Measurements from ENCODE around the gene CHRNB2.

Gene CHRNB2

GRCh38 chr1:154611150-154611862 is 43.7 kb downstream of the CHRNB2 start:
- no peak for ATAC-seq
- no peak for DNase-seq

- ATAC-seq (no peak), DNase-seq (no peak)
Observed at GRCh38 chr1:154614247-154614646, 46.7 kb downstream of the CHRNB2 start.

DNA sequence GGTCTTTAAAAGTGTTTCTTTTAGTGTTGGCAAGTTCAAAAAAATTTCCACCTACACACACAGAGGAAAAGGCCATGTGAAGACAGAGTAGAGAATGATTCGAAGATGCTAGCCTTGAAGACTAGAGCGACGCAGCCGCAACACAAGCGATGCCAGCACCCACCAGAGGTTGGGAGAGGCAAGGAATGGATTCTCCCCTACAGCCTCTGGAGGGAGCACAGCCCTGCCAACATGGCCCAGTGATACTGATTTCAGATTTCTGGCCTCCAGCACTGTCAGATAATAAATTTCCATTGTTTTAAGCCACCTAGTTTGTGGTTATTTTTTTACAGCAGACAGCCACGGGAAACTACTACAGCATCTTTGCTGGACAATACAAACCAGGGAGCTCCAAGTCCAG is 47.3 kb downstream of the CHRNB2 start:
- peak; percentile 16 for ATAC-seq
- DNase-seq, result no peak

- ATAC-seq (no peak), DNase-seq (no peak)
Observed at GRCh38 chr1:154615411-154615810, 47.8 kb downstream of the CHRNB2 start.

DNA sequence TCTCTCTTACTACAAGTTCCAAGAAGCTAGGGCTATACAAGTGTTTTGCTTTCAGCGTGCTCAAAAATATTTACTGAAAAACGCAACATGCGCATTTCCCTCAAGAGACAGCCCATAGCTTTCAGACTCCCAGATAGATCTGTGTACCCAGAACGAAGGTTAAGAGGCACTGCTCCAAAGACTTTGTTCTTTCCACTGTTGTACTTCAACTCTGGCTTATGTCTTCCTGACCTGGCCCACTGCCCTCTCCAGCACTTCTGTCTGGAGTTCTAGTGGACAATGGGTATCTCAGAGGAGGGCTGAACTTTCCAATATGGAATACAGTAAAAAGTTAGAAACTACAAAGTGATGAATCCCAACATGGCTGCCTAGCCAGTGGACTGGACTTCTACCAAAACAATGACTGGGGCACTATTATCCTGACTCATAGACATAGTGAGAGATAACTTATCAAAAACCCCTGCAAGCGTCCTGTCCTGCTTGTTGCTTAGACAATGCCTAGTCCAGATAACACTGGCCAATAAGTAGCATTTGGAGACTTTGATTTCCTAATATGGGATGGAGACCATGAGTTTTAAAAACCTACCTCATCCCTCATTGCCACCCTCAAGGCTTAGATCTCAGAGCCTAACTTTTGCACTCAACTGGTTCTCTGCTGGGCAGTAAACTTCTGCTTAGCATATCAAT is 49.2 kb downstream of the CHRNB2 start:
- no peak for DNase-seq
- ATAC-seq, result no peak

DNA sequence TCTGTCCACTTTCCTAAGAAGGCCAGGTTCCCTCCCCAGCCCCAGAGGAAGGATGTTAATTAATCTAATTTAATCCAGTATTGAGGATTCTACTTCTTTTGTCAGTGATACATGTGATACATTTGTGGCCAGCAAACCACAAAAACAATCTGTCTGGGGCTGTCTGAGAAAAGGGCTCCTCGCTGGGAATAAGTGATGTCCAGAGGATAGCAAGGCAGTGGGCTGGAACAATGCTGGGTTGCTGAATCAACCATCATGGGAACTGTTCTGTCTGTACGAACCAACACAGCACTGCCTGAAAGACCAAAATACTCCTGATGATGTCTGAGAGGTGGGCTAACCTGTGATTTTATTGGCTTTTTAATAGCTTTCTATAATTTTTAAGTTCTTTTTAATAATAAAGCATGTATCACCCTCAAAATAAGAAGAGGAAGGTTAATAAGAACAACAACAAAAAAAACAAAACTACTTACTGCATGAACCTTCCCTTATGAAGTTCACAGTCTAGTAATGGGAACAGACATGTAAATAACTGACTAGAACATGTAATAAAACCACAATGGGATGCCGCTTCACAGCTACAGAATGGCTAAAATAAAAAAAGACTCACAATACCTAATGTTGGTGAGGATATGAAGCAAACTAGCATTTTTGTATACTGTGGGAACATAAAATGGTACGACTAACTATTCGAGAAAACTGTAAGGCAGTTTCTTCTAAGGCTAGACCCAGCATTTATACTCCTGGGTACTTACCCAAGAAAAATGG is 51.8 kb downstream of the CHRNB2 start:
- DNase-seq (no peak), ATAC-seq (no peak)

- no peak for ATAC-seq
- DNase-seq, result no peak
Observed at GRCh38 chr1:154620751-154621150, 53.2 kb downstream of the CHRNB2 start.

DNA sequence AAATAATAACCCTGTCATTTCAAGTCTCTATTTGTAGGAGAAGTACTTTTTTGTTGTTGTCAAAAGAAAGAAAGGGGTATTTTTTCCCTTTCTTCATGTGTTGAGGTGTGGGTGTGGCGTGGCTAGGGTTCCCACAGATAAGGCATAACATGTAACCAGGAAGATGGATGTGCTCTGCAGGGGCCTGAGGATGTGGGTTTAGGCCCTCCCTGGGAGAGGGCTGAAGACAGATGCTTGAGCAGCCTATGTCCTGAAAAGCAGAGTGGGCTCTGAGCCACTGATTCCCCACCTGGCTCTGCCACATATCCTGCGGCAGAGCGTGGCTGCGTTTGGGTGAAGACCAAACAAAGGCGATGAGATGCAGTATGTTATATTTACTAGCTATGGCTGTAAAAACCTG is 54.3 kb downstream of the CHRNB2 start:
- ATAC-seq (no peak), DNase-seq (no peak)

GRCh38 chr1:154622503-154623039 is 55.0 kb downstream of the CHRNB2 start:
- ATAC-seq, result no peak
- DNase-seq, result no peak

- no peak for DNase-seq
- no peak for ATAC-seq
Observed at GRCh38 chr1:154623358-154623757, 55.8 kb downstream of the CHRNB2 start.

DNA sequence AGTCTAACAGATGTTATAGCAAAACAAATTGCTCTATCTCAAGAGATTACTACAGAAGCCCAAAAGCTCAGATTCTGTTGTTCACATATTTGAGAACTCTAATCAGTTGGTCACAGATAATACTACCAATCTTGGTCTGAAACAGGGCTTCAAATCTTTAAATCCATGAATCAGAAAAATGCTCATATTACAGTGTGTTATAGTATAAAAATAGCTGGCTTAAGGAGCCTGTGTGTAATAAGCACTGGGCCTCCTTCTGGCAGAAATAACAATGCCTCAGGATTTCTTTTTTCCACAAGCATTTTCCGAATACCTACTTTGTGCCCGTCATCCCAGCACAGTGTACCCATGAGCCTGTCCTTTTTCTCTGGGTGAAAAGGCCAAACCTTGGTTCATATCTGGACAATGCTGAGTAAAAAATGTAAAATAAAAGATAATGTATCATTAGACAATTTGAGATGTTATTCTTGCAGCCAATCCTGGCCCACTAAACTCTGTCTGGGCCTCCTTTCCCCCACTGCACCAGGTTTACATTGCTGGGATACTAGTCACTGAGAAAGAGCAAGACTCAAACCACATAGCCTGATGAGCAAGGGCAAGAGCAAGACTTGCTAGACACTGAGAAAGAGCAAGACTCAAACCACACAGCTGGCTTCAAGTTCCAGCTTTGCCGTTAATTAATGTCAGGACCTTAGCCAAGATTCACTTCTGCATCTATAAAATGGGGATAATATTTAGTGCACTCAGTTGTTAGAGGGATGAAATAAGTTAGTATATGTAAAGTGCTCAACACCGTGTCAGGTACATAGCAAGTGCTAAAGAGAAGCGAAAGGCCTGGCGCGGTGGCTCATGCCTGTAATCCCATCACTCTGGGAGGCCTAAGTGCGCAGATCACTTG is 57.4 kb downstream of the CHRNB2 start:
- no peak for ATAC-seq
- no peak for DNase-seq

GRCh38 chr1:154626456-154627256 is 59.1 kb downstream of the CHRNB2 start:
- ATAC-seq (peak; percentile 11), DNase-seq (no peak)

DNA sequence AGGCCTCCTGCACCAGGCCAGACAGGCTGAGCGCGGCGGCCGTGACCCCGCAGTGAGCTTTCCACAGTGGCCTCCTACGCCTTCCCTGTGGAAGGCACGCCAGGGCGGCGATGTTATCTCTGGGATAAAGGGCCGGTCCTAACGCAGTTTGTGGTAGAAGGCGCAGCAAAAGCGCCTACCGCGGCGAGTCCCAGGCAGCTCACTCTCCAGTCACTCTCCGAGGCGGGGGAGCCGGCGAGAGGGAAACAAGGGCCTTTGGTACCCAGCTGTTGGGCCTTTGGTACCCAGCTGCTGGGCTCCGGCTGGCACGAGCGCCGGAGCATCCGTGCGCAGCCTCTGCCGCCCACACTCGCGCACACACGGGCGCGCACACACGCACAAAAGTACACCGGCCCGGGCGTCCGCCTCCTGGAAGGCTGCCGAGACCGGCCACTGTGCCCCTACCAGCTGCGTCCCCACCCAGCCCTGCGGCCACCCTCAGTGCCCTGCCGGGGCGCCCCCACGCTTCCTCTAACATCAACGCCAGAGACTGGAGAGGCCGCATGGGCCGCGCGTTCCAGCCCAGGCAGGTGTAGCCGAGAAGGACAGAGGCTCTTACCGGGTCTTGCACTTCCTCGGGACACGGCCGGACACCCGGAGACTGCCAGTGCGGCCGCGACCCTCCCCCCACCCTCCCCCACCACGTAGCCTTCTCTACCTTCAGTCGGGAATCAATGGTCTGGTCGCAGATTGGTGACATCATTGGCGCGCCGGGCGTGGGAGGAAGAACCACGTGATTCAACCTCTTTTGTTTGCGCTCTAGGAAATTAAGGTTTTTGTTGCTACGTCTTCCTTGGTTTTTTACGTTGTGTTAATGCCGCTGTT is 59.9 kb downstream of the CHRNB2 start:
- peak; percentile 73 for ATAC-seq

GRCh38 chr1:154628121-154628405 is 60.5 kb downstream of the CHRNB2 start:
- no peak for ATAC-seq
- DNase-seq, result no peak

More for the DNA sequence above, 59.9 kb downstream of the CHRNB2 start:
- DNase-seq, result peak; percentile 94

- ATAC-seq, result no peak
- no peak for DNase-seq
Observed at GRCh38 chr1:154629061-154629674, 61.6 kb downstream of the CHRNB2 start.

Data from stimulated activated naive CD8-positive, alpha-beta T cell treated with anti-CD3 and anti-CD28 coated beads, Interleukin-15, Interleukin-2, amounts not matched to agents 100 U/mL and 50 U/mL, for 24 hours (primary cell).